Pons (tissue), 1 donor: Measurements from ENCODE around the gene PRKCE.

ENCODE experiments used
- DNase-seq: peaks from one replicate; pipeline ENCODE4 v3.0.0-alpha.2; 2016; ENCODE audit warnings: low spot score

The PRKCE gene

GRCh38 chr2:46045888-46046287 is 394.4 kb downstream of the PRKCE start:
- DNase-seq = no peak

DNA sequence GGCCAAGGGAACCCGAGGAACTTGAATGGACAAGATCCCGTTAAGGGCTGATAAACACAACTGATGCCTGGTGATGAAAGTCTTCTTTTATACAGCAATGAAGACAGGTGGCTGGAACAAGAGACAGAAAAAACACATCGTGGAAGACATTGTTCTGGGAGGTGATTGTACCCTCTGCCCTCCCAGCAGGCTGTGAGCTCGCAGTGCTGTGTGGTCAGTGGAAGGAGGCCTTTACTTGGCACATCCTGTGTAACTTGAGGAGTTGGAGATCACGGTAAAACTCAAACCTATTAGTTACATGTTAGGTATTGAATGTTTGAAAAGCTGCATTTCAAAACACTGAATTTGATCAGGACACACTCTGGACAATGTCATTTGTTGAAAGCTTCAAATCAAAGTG is 395.8 kb downstream of the PRKCE start:
- DNase-seq = no peak

DNA sequence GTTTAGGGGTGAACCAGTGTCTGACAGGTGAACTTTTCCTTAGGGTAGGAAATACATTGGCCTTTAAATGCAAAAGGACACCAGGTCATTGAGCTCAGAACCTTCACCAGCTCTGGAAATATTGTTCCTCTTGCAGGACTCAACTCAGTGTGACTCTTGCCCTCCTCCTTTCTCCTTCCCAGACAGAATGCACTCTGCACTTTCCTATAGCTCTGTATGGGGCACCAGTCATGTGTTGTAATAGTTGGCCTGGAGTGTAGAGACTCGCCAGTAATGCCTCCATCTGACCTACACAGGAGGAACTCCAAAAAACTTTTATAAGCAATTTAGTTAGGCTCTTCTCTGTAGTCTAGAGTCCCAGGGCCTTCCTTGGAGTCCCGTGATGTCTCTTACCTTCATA is 397.2 kb downstream of the PRKCE start:
- no peak for DNase-seq

DNA sequence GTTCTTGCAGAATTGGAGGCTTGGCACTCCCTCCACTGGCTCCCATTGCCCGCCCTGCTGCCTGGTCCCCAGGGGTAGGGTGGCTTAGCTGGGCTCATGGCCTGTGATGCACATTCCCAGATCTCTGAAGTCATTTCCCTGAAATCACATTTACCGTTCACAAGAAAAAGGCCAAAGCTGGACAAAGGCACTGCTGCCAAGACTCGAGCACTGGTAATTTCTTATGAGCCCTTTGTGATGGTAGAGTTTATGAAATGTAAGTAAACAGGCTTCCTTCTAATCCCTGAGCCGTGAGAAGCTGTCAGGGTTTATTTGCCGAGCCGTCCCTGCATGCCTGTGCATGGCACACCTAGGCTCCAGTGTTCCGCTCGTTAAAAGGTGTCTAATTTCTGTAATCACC is 398.6 kb downstream of the PRKCE start:
- DNase-seq = no peak

DNA sequence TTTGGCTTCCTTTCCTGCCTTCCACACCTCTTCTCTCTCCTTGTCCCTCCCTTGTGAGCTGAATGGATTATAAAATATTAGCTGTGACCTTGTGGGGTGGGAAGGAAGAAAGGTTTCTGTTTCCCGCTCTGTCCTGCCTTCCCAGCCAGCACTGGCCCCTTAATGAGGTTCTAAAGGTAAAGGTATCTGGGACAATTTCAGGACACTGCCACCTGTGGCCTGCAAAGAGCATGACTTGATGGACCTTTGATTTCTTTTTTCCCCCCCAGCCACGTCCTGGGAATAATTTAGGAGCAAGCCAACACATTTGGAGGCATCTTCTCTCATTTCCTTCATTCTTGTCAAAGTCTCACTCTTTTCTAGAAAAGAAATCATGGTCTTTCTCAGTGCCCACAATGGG is 399.0 kb downstream of the PRKCE start:
- no peak for DNase-seq

DNA sequence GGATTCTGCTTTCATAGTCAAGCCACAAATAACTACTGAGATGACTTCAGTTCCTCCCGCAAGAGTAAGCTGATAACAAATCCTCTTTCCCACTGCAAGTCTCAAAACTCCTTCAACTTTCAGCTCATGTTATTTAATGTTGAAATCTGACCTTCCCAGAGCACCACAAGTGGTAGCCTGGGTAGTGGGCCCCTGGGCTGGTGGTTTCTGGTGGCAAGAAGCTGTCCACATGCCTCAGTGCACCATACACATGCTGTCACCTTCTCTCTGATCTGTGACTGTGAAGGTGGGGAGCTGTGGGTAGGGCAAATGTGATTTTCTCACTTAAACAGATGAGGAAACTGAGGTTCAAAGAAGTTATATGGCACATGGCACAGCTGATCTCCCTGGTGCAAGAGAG is 399.6 kb downstream of the PRKCE start:
- DNase-seq = no peak

DNA sequence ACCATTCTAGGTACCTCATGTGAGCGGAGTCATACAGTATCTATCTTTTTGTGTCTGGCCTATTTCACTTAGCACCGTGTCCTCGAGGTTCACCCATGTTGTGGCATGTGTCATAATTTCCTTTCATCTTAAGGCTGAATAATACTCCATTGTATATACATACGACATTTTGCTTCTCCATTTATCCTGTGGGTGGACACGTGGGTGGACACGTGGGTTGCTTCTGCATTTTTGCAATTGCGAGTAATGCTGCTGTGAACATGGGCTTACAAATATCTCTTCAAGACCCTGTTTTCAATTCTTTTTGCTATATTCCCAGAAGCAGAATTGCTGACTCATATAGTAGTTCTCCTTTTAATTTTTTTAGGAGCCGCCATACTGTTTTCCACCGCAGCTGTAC is 402.1 kb downstream of the PRKCE start:
- DNase-seq = no peak

GRCh38 chr2:46056541-46056940 is 405.1 kb downstream of the PRKCE start:
- no peak for DNase-seq

- peak; percentile 11 for DNase-seq
These were observed 406.7 kb downstream of the PRKCE start for GRCh38 chr2:46058140-46058539.

- DNase-seq = peak; percentile 80
These were observed 411.4 kb downstream of the PRKCE start for GRCh38 chr2:46062637-46063412.

DNA sequence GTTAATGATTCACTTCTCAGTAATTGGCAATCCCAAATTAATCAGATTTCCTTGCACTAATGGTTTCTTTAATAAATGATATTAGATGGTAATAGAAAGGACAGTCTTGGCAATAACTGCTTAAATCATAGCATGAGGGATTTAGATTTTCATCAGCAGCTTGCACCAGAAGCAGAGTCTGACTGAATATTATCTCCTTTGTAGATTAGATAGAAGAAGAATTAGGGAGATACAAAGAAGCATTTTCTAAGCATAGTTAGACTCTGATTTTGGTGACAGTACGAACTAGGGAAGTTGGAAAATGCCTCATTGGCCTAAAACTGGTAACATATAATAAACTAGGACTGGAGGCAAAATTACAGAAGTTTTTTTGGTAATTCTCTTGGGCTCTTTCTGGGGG is 412.9 kb downstream of the PRKCE start:
- DNase-seq = no peak

DNA sequence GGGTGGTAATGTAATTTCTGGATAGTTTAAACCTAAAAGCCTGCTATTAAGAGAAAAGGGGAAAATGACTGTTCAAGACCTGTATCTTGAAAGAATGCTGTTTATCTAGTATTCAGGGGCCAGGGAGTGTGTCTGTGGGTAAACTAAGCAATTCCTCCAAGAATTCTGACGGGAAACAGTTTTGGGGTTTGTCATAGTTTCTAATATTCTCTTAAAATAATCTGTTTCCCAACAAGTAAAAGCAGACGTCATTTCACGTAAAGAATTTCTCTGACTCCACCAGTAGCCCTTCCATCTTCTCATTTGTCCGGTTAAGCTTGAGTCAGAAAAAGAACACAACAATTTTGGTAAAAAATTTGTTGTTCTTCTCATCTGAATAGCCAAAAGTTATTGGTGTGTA is 413.7 kb downstream of the PRKCE start:
- no peak for DNase-seq

GRCh38 chr2:46066116-46066515 is 414.6 kb downstream of the PRKCE start:
- no peak for DNase-seq

GRCh38 chr2:46066601-46067000 is 415.1 kb downstream of the PRKCE start:
- DNase-seq = no peak

- no peak for DNase-seq
These were observed 415.6 kb downstream of the PRKCE start for GRCh38 chr2:46067062-46067461.

- DNase-seq = no peak
These were observed 416.2 kb downstream of the PRKCE start for GRCh38 chr2:46067501-46068305.

DNA sequence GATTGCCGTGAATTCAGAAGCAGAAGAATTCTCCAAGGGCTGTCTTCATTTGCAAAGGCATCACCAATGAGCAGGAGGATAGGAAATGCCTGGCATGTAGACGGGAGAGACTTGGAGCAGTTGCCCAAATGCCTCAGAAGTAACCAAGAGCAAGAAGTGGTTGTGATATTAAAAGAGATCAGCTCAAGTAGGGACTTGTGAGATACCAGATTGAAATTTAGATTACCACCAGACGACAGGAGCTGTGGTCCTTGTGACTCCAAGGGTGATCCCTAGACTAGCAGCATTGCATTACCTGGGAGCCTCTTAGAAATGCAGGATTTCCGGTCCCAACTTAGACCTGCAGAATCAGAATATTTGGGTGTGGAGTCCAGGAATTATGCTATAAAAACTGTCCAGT is 417.2 kb downstream of the PRKCE start:
- DNase-seq = no peak

DNA sequence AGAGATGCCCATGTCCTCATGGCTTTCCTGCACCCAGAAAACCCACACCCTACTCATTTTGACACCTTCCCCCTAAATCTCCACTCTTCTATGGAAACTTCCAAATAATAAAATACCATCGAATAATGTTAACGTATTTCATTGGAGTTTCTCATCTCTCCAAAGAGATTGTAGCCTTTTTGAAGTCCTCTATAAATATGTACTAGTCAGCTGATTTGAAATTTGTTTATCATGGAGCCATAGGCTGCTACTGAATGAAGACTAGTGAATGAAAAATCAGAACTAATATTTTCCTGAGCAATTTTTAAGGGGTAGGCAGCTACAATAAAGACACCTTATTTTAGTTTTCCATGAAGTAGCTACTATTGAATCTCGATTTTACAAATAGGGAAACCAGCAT is 419.6 kb downstream of the PRKCE start:
- no peak for DNase-seq

DNA sequence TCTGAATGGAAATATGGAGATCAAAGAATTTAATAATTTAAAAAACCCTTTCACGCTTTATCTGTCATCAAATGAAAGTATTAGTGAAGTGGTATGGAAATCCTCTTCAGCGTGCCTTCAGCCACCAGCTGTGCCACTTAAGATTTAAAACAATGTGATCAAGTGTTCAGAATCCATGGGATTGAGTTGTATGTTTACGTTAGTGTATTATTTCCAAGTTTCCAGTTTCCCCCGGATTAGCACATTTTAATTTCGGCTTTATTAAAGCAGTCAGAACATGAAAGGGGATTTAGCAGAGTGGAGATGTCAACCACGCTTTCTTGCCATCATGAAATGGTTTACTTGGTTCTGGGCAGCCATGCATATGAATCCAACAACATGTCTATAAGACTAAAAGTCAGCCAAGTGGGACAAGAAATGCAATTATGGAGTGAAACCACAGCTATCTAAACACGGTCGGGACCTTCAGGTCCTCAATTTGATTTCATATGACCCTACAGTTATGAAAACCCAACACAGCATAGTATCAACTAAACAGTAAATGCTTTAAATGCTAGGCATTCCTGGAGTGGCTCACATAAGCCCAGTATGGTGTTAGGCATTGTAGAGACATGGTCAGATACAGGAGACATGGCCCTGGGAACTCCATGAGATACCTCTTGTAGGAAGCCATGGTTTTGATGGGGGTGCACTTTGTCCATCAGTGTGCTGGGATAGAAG is 420.8 kb downstream of the PRKCE start:
- DNase-seq = no peak

GRCh38 chr2:46073540-46074046 is 422.1 kb downstream of the PRKCE start:
- no peak for DNase-seq

GRCh38 chr2:46074501-46074900 is 423.0 kb downstream of the PRKCE start:
- DNase-seq = no peak

DNA sequence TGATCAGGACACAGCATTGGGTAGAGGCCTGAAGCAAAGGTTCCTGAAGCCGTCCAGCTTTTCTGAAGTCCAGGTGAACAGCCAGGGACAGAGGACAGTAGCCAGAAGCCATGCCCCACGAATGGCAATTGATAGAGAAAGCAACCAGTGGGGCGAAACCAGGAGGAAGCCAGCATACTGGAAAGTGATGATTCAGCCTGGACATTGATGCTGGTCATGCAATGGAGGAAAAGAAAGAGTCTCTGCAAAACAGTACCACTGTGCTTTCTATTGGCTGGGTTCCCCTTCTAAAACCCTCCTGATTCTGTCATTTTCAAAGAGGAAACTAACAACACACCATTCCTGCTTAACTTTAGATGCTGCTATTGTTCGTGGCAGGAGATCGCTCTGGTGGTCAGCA is 424.4 kb downstream of the PRKCE start:
- DNase-seq = no peak

DNA sequence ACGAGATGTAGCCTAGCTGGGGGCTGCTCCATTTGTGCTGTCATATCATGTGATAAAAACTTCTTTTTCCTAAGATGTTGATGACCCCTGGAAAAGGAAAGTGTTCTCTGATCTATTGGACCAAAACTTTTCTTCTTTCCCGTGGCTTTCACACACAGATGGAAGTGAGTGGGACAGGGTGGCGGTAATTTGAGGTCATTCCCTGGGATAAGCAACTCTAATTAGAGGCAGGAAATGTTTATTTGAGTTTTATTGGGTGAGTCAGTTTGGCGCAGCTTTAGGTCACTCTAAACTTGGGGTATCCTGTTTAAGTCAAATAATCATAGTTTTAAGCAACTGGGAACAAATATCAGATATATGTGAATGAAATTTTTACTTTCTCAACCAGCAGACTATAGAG is 424.8 kb downstream of the PRKCE start:
- DNase-seq = no peak
